Karpas-422 (cell line): ENCODE data around the gene GAGE12C. TPM values are rescaled to one million over a fixed set of nuclear protein-coding genes. Genes with fewer than 3 reads are reported as not detected.
"Not testable (repeated sequence)": the region's sequence is repeated elsewhere in the genome, so short reads cannot be mapped to it uniquely, and the experiment has no call there.

Experiments used
- DNase-seq: peaks from one replicate; pipeline ENCODE4 v3.0.0-alpha.2; 2015
- H2AFZ ChIP-seq: fragments of 200-600 bp; sonication (generic); 2 replicates; pipeline ENCODE4 v1.6.1; 2014; ENCODE audit warnings: antibody characterized with exemption, low read length, mixed read lengths
- H3K27ac ChIP-seq: fragments of 200-600 bp; sonication (generic); 2 replicates; pipeline ENCODE4 v1.5.1; 2014; ENCODE audit warnings: mild to moderate bottlenecking, low read length, moderate library complexity
- H3K27me3 ChIP-seq: fragments of 200-600 bp; sonication (generic); 2 replicates; pipeline ENCODE4 v1.6.1; 2014; ENCODE audit warnings: low read length, mixed read lengths
- H3K36me3 ChIP-seq: fragments of 200-600 bp; sonication (generic); 2 replicates; pipeline ENCODE4 v1.6.1; 2014; ENCODE audit warnings: low read length, mixed read lengths; ENCODE audit not compliant: insufficient read depth
- H3K4me1 ChIP-seq: fragments of 200-600 bp; sonication (generic); 2 replicates; pipeline ENCODE4 v1.6.1; 2014; ENCODE audit warnings: mild to moderate bottlenecking, low read length, mixed read lengths
- H3K4me2 ChIP-seq: fragments of 200-600 bp; sonication (generic); 2 replicates; pipeline ENCODE4 v1.6.1; 2014; ENCODE audit warnings: low read length, low read depth, mild to moderate bottlenecking; ENCODE audit not compliant: poor library complexity, severe bottlenecking
- H3K4me3 ChIP-seq: fragments of 200-600 bp; sonication (generic); 2 replicates; pipeline ENCODE4 v1.5.1; 2014; ENCODE audit warnings: mild to moderate bottlenecking, antibody characterized with exemption, low read length, mixed read lengths
- H3K79me2 ChIP-seq: fragments of 200-600 bp; sonication (generic); 2 replicates; pipeline ENCODE4 v1.6.1; 2014; ENCODE audit warnings: mild to moderate bottlenecking, low read length, mixed read lengths
- H3K9ac ChIP-seq: fragments of 200-600 bp; sonication (generic); 2 replicates; pipeline ENCODE4 v1.6.0; 2014; ENCODE audit warnings: low read length
- H3K9me2 ChIP-seq: fragments of 200-600 bp; sonication (generic), shearing (Covaris generic); replicated peaks from 2 replicates; pipeline ENCODE4 v1.6.0; 2014; ENCODE audit warnings: mild to moderate bottlenecking, low read length, moderate library complexity; ENCODE audit not compliant: insufficient read depth
- H3K9me3 ChIP-seq: fragments of 300-700, 200-600 bp; sonication (generic); 2 replicates; pipeline ENCODE4 v1.6.1; 2014; ENCODE audit warnings: low read length, mixed read lengths
- H4K20me1 ChIP-seq: fragments of 200-600 bp; sonication (generic); 2 replicates; pipeline ENCODE4 v1.6.1; 2014; ENCODE audit warnings: mild to moderate bottlenecking, antibody characterized with exemption, low read length, low read depth; ENCODE audit not compliant: insufficient read depth
- total RNA-seq: library from RNA; depleted of rRNA; stranded (reverse); fragments of >200 nt; shearing (Covaris generic); gene quantifications from 2 replicates; pipeline ENCODE4 v1.2.3, GENCODE V29; 2014; ENCODE audit warnings: low replicate concordance; rRNA removed

The GAGE12C gene, protein sequence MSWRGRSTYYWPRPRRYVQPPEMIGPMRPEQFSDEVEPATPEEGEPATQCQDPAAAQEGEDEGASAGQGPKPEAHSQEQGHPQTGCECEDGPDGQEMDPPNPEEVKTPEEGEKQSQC
- total RNA-seq = not detected in 2 replicates

DNA sequence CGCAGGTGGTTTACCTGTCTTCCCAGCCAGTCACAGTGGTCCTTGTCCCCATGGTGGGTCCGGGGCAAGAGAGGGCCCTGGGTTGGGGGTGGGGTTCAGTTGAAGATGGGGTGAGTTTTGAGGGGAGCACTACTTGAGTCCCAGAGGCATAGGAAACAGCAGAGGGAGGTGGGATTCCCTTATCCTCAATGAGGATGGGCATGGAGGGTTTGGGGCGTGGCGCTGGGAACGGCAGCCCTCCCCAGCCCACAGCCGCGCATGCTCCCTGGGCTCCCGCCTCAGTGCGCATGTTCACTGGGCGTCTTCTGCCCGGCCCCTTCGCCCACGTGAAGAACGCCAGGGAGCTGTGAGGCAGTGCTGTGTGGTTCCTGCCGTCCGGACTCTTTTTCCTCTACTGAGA is at the start of gene GAGE12C:
Gene GAGE12C, plus strand, starts transcription at position 301 of the 400 bp plus-strand sequence. CDS start 1,155 bp downstream, outside the sequence.
- not testable (repeated sequence) for H3K36me3 ChIP-seq, DNase-seq, H3K4me2 ChIP-seq, H3K9ac ChIP-seq, H3K4me3 ChIP-seq, H3K27me3 ChIP-seq, H3K4me1 ChIP-seq, H3K27ac ChIP-seq, H4K20me1 ChIP-seq, H3K79me2 ChIP-seq, H3K9me2 ChIP-seq, H2AFZ ChIP-seq, H3K9me3 ChIP-seq

DNA sequence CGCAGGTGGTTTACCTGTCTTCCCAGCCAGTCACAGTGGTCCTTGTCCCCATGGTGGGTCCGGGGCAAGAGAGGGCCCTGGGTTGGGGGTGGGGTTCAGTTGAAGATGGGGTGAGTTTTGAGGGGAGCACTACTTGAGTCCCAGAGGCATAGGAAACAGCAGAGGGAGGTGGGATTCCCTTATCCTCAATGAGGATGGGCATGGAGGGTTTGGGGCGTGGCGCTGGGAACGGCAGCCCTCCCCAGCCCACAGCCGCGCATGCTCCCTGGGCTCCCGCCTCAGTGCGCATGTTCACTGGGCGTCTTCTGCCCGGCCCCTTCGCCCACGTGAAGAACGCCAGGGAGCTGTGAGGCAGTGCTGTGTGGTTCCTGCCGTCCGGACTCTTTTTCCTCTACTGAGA is 9.5 kb downstream of the GAGE12C start, which contains the start of gene GAGE12D:
Gene GAGE12D, plus strand, starts transcription at position 301 of the 400 bp plus-strand sequence. CDS start 1,155 bp downstream, outside the sequence.
- H3K36me3 ChIP-seq, H3K9me3 ChIP-seq, H4K20me1 ChIP-seq, H3K9me2 ChIP-seq, H3K4me1 ChIP-seq, H3K27me3 ChIP-seq, DNase-seq, H3K9ac ChIP-seq, H3K79me2 ChIP-seq, H2AFZ ChIP-seq, H3K27ac ChIP-seq, H3K4me3 ChIP-seq, H3K4me2 ChIP-seq: not testable (repeated sequence)

DNA sequence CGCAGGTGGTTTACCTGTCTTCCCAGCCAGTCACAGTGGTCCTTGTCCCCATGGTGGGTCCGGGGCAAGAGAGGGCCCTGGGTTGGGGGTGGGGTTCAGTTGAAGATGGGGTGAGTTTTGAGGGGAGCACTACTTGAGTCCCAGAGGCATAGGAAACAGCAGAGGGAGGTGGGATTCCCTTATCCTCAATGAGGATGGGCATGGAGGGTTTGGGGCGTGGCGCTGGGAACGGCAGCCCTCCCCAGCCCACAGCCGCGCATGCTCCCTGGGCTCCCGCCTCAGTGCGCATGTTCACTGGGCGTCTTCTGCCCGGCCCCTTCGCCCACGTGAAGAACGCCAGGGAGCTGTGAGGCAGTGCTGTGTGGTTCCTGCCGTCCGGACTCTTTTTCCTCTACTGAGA is 19.0 kb downstream of the GAGE12C start, which contains the start of gene GAGE12E:
Gene GAGE12E, plus strand, starts transcription at position 301 of the 400 bp plus-strand sequence. CDS start 1,155 bp downstream, outside the sequence.
- H3K9me3 ChIP-seq, H3K9me2 ChIP-seq, H3K4me2 ChIP-seq, H3K27ac ChIP-seq, H2AFZ ChIP-seq, DNase-seq, H3K4me1 ChIP-seq, H3K9ac ChIP-seq, H3K36me3 ChIP-seq, H4K20me1 ChIP-seq, H3K27me3 ChIP-seq, H3K4me3 ChIP-seq, H3K79me2 ChIP-seq: not testable (repeated sequence)

DNA sequence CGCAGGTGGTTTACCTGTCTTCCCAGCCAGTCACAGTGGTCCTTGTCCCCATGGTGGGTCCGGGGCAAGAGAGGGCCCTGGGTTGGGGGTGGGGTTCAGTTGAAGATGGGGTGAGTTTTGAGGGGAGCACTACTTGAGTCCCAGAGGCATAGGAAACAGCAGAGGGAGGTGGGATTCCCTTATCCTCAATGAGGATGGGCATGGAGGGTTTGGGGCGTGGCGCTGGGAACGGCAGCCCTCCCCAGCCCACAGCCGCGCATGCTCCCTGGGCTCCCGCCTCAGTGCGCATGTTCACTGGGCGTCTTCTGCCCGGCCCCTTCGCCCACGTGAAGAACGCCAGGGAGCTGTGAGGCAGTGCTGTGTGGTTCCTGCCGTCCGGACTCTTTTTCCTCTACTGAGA is 28.6 kb downstream of the GAGE12C start, which contains the start of gene GAGE12F:
Gene GAGE12F, plus strand, starts transcription at position 301 of the 400 bp plus-strand sequence. CDS start 1,155 bp downstream, outside the sequence.
- H3K27me3 ChIP-seq, H3K36me3 ChIP-seq, H3K4me3 ChIP-seq, DNase-seq, H3K4me1 ChIP-seq, H3K27ac ChIP-seq, H2AFZ ChIP-seq, H3K9me3 ChIP-seq, H4K20me1 ChIP-seq, H3K9ac ChIP-seq, H3K9me2 ChIP-seq, H3K4me2 ChIP-seq, H3K79me2 ChIP-seq: not testable (repeated sequence)

DNA sequence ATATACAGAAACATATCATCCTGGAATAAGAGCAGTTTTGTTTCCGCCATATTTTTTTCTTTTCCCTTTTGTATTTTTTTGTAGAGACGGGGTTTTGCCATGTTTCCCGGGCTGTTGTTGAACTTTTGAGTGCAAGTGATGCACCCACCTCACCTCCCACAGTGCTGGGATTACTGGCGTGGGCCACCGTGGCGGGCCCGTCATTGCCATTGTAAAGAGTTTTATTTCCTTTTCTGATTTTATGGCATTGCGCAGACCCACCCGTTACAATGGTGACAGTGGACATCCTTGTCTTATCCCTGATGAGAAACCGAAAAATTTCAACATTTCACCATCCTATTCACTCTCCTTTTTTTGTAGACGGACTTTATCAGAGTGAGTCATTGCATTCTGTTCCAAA is 36.8 kb downstream of the GAGE12C start:
- H2AFZ ChIP-seq, H3K36me3 ChIP-seq, H3K27me3 ChIP-seq, H3K9ac ChIP-seq, H4K20me1 ChIP-seq, DNase-seq, H3K79me2 ChIP-seq, H3K4me1 ChIP-seq, H3K4me2 ChIP-seq, H3K9me3 ChIP-seq, H3K27ac ChIP-seq, H3K9me2 ChIP-seq, H3K4me3 ChIP-seq: not testable (repeated sequence)

DNA sequence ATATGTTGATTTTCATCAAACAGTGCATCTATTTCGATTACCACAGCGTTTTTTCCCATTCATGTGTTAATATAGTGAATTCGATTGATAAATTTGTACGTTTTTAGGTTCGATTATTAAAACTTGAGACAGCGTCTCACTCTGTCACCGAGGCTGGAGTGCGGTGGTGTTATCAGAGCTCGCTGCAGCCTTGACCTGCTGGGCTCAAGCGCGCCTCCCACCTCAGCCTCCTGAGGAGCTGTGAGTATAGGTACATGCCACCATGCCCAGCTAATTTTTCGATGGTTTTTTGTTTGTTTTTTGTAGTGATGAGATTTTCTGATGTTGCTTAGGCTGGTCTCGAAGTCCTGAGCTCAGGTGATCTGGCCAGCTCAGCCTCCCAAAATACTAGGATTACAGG is 37.2 kb downstream of the GAGE12C start:
- not testable (repeated sequence) for H3K4me1 ChIP-seq, H4K20me1 ChIP-seq, H3K36me3 ChIP-seq, H3K27me3 ChIP-seq, H3K27ac ChIP-seq, H3K9me2 ChIP-seq, H3K9me3 ChIP-seq, H3K9ac ChIP-seq, DNase-seq, H2AFZ ChIP-seq, H3K4me3 ChIP-seq, H3K4me2 ChIP-seq, H3K79me2 ChIP-seq

DNA sequence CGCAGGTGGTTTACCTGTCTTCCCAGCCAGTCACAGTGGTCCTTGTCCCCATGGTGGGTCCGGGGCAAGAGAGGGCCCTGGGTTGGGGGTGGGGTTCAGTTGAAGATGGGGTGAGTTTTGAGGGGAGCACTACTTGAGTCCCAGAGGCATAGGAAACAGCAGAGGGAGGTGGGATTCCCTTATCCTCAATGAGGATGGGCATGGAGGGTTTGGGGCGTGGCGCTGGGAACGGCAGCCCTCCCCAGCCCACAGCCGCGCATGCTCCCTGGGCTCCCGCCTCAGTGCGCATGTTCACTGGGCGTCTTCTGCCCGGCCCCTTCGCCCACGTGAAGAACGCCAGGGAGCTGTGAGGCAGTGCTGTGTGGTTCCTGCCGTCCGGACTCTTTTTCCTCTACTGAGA is 38.1 kb downstream of the GAGE12C start, which contains the start of gene GAGE12G:
Gene GAGE12G, plus strand, starts transcription at position 301 of the 400 bp plus-strand sequence. CDS start 1,155 bp downstream, outside the sequence.
- not testable (repeated sequence) for H3K4me2 ChIP-seq, H3K36me3 ChIP-seq, H3K9me2 ChIP-seq, H3K79me2 ChIP-seq, DNase-seq, H3K27me3 ChIP-seq, H4K20me1 ChIP-seq, H2AFZ ChIP-seq, H3K4me1 ChIP-seq, H3K4me3 ChIP-seq, H3K9ac ChIP-seq, H3K9me3 ChIP-seq, H3K27ac ChIP-seq

DNA sequence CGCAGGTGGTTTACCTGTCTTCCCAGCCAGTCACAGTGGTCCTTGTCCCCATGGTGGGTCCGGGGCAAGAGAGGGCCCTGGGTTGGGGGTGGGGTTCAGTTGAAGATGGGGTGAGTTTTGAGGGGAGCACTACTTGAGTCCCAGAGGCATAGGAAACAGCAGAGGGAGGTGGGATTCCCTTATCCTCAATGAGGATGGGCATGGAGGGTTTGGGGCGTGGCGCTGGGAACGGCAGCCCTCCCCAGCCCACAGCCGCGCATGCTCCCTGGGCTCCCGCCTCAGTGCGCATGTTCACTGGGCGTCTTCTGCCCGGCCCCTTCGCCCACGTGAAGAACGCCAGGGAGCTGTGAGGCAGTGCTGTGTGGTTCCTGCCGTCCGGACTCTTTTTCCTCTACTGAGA is 47.7 kb downstream of the GAGE12C start, which contains the start of gene GAGE12H:
Gene GAGE12H, plus strand, starts transcription at position 301 of the 400 bp plus-strand sequence. CDS start 1,155 bp downstream, outside the sequence.
- H3K9me2 ChIP-seq, H3K9me3 ChIP-seq, H4K20me1 ChIP-seq, H3K9ac ChIP-seq, H3K4me1 ChIP-seq, H3K79me2 ChIP-seq, H3K36me3 ChIP-seq, H3K4me2 ChIP-seq, H3K27ac ChIP-seq, DNase-seq, H3K4me3 ChIP-seq, H3K27me3 ChIP-seq, H2AFZ ChIP-seq: not testable (repeated sequence)
